GM12892 (cell line): Measurements from ENCODE around the gene GPR101. TPM values are rescaled to one million over a fixed set of nuclear protein-coding genes. Genes with fewer than 3 reads are reported as not detected.
A peak's percentile ranks its signal among the peaks of the same experiment; 100 is the strongest.

ENCODE experiments used
- DNase-seq: peaks from one replicate; pipeline ENCODE4 v3.0.0; 2011; ENCODE audit not compliant: insufficient read length
- FAIRE-seq: peaks from 2 replicates; lab custom pipeline; 2011; peaks lifted over from hg19 to GRCh38; lab: Jason Lieb, UNC
- POLR2A ChIP-seq: IDR thresholded peaks from 2 replicates; pipeline ENCODE4 v1.6.1; 2011; ENCODE audit warnings: low read depth, low read length, control low read depth
- POLR2AphosphoS5 ChIP-seq: IDR thresholded peaks from 2 replicates; pipeline ENCODE4 v1.6.1; 2011; ENCODE audit warnings: low read depth, low read length, control low read depth
- TAF1 ChIP-seq: IDR thresholded peaks from 2 replicates; pipeline ENCODE4 v1.6.1; 2011; ENCODE audit warnings: low read depth, mild to moderate bottlenecking, control low read depth, low read length, borderline replicate concordance
- polyA plus RNA-seq: library from polyadenylated mRNA; unstranded; fragments of >200 nt; gene quantifications from one replicate; pipeline ENCODE4 v1.2.1, GENCODE V29; 2012; ENCODE audit warnings: missing spikeins, inconsistent platforms; ENCODE audit not compliant: missing spikeins

Gene GPR101, protein sequence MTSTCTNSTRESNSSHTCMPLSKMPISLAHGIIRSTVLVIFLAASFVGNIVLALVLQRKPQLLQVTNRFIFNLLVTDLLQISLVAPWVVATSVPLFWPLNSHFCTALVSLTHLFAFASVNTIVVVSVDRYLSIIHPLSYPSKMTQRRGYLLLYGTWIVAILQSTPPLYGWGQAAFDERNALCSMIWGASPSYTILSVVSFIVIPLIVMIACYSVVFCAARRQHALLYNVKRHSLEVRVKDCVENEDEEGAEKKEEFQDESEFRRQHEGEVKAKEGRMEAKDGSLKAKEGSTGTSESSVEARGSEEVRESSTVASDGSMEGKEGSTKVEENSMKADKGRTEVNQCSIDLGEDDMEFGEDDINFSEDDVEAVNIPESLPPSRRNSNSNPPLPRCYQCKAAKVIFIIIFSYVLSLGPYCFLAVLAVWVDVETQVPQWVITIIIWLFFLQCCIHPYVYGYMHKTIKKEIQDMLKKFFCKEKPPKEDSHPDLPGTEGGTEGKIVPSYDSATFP
- not detected for polyA plus RNA-seq

- TF ChIP-seq POLR2A: no peak
- no peak for TF ChIP-seq TAF1
- TF ChIP-seq POLR2AphosphoS5: no peak
- FAIRE-seq (no peak), DNase-seq (no peak)
Measured at GRCh38 chrX:137033774-137034507, at the start of gene GPR101. GPR101 (minus strand) TSS chrX:137033995; CDS start chrX:137031674, 2,321 bp downstream.

DNA sequence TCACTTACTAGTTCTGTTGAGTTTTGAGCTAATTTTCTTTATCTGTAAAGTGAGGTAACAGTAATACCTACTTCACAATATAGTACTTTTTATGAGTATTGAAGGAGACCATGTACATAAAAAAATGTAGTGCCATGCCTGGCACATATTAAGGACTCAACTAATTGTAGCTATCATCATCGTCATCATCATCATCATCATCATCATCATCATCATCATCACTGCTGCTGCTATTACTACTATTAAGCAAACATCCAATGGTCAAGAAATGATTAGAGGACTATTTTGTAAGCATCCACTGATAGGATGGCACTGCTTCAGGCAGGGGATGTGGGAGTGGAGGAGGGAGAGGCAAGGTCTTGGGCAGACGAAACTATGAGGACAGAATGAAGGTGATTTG is 47.4 kb upstream of the GPR101 start:
- FAIRE-seq: no peak
- DNase-seq: no peak
- TF ChIP-seq TAF1: no peak
- no peak for TF ChIP-seq POLR2A
- TF ChIP-seq POLR2AphosphoS5: no peak

GRCh38 chrX:137072396-137072795 is 38.6 kb upstream of the GPR101 start:
- TF ChIP-seq POLR2AphosphoS5: no peak
- no peak for TF ChIP-seq POLR2A
- FAIRE-seq (no peak), DNase-seq (no peak)

- FAIRE-seq (no peak), DNase-seq (no peak)
- TF ChIP-seq POLR2AphosphoS5 (no peak), POLR2A (no peak), TAF1 (no peak)
Measured at GRCh38 chrX:137071596-137071995, 37.8 kb upstream of the GPR101 start.

- FAIRE-seq (no peak), DNase-seq (no peak)
- TF ChIP-seq TAF1 (no peak), POLR2A (no peak), POLR2AphosphoS5 (no peak)
Measured at GRCh38 chrX:137067147-137067546, 33.4 kb upstream of the GPR101 start.

GRCh38 chrX:137062915-137063617 is 29.3 kb upstream of the GPR101 start:
- FAIRE-seq: no peak
- no peak for DNase-seq
- TF ChIP-seq TAF1 (no peak), POLR2AphosphoS5 (no peak), POLR2A (no peak)

GRCh38 chrX:137058339-137059127 is 24.7 kb upstream of the GPR101 start:
- DNase-seq (no peak), FAIRE-seq (no peak)
- TF ChIP-seq POLR2AphosphoS5: no peak
- TF ChIP-seq POLR2A: no peak
- no peak for TF ChIP-seq TAF1

DNA sequence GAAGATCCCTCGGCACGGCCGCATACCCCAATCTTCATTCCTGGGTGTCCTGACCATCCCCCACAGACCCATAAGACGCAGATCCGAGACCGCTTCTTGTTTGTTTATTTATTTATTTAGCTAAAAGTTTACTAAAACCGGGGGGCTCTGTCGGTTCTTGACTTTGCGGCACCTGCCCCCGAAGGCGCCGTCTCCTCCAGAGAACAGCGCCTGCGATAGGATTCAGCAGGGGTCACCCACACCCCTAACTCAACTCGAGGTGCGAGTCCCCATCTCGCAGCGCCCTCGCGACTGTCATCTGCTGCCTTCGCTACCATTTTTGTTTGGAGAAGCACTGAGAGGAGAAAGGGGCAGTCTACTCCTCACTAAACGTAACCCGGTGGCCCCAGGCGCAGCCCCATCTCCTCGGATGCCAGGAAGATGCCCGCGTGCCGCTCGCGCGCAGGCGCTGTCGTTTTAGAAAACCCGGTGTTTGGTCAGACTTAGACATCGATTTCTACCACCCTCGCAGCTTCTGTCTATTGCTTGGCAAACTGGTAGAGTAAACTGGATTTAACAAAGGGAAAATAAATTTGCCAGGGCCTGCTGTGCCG is 18.9 kb upstream of the GPR101 start:
- FAIRE-seq (no peak), DNase-seq (no peak)
- TF ChIP-seq POLR2A: no peak

DNA sequence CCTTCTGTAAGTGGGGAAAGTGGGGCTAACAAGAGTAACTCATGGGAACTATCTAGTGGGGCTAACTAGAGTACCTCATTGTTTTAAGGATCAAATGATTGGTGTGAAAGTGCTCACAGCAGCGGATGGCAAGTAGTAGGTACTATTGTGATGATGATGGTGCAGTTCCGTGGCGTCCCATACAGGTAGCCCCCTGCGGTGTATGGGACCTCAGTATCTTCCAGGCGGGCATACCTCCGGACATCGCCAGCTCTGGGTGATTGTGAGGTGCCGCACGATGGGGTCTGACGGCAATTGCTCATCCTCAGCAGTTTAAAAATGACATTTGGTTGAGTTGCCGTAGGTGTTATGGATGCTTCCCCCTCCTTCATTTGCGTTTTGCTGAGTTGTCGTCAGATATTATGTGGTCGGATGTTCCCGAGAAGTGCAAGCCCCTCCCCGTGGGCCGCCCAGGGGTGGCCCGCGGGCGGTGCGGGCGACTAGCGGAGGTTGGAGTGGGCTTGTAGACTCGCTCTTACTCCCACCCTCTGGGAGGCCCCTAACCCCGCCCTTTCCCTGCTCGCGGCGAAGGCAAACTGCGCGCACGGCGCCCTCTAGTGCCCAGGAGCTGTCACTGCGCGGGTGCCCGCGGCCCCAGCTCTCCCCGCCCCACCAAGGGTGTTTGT is 18.3 kb upstream of the GPR101 start:
- TF ChIP-seq POLR2AphosphoS5 (no peak), TAF1 (no peak), POLR2A (no peak)
- FAIRE-seq: peak; percentile 56
- DNase-seq: peak; percentile 56

DNA sequence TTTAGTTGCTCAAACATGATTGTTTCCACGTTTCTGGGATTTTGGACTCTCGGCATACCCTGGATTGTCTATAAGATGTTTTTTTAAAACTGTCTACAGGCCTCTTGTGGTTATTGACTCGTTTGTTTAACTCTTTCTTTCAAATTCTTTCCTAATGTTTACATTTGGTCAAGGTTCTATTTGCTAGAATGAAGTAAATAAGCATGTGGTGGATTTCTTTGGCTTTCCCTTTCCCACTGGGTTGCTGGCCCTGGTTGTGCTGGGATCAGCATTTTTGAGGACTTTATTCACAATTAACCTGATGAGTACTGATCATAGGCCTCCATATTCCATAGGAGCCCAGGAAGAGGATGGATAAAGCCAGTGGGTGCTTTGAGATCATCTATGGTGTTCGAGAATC is 11.1 kb upstream of the GPR101 start:
- FAIRE-seq (no peak), DNase-seq (no peak)
- no peak for TF ChIP-seq POLR2A
- TF ChIP-seq POLR2AphosphoS5: no peak
- no peak for TF ChIP-seq TAF1

DNA sequence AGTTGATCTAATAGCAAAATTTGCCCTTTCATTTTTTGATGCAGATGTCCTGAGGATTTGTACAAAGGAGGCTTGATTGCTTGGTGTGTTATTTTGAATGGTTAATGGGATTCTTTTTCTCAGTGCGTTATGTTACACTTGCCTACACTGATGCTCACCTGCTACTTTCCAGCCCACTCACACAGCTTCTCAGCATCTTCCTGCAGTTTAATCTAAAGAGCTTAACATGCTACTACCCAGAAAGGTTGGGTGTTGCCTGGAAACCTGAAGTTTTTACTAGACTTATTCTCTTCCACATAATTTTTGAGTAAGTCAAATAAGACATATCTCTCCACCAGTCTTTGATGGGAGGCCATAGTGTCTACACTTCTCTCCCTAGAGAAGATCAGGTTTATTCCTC is 9.9 kb upstream of the GPR101 start:
- TF ChIP-seq POLR2AphosphoS5 (no peak), POLR2A (no peak), TAF1 (no peak)
- FAIRE-seq (no peak), DNase-seq (no peak)
